22Rv1 (cell line): ENCODE results near the gene SLC44A5.

ENCODE experiments used
- CTCF ChIP-seq: fragments of 450-650 bp; IDR thresholded peaks from 2 replicates; pipeline ENCODE4 v1.5.1; 2017; ENCODE audit warnings: mild to moderate bottlenecking
- ZFX ChIP-seq: fragments of 450-650 bp; IDR thresholded peaks from 2 replicates; pipeline ENCODE4 v1.6.1; 2017; ENCODE audit warnings: antibody characterized with exemption, borderline replicate concordance

- TF ChIP-seq CTCF (no peak), ZFX (no peak)
Measured at GRCh38 chr1:75345538-75346292, 265.2 kb downstream of the SLC44A5 start.
